ENCODE measurements around the gene SLC6A6.
"Not testable (repeated sequence)": the region's sequence is repeated elsewhere in the genome, so short reads cannot be mapped to it uniquely, and the experiment has no call there.

Gene SLC6A6

GRCh38 chr3:14510838-14511622 is 108.6 kb downstream of the SLC6A6 start:
- DNase-seq = no peak

GRCh38 chr3:14511623-14512280 is 109.3 kb downstream of the SLC6A6 start:
- DNase-seq = no peak

- DNase-seq = no peak
Observed at GRCh38 chr3:14512281-14512941, 110.0 kb downstream of the SLC6A6 start.

- no peak for DNase-seq
Observed at GRCh38 chr3:14512942-14513327, 110.5 kb downstream of the SLC6A6 start.

GRCh38 chr3:14513566-14514322 is 111.3 kb downstream of the SLC6A6 start:
- DNase-seq = no peak

GRCh38 chr3:14514323-14514720 is 111.9 kb downstream of the SLC6A6 start:
- no peak for DNase-seq

GRCh38 chr3:14515526-14515925 is 113.1 kb downstream of the SLC6A6 start:
- DNase-seq = not testable (repeated sequence)

GRCh38 chr3:14516738-14517345 is 114.4 kb downstream of the SLC6A6 start:
- DNase-seq = no peak

- DNase-seq = no peak
Observed at GRCh38 chr3:14517601-14518431, 115.4 kb downstream of the SLC6A6 start.

- no peak for DNase-seq
Observed at GRCh38 chr3:14518432-14518802, 116.0 kb downstream of the SLC6A6 start.

- no peak for DNase-seq
Observed at GRCh38 chr3:14518893-14519292, 116.5 kb downstream of the SLC6A6 start.

GRCh38 chr3:14519406-14519805 is 117.0 kb downstream of the SLC6A6 start:
- no peak for DNase-seq

- DNase-seq = no peak
Observed at GRCh38 chr3:14520149-14520548, 117.7 kb downstream of the SLC6A6 start.

GRCh38 chr3:14520967-14521366 is 118.6 kb downstream of the SLC6A6 start:
- DNase-seq = no peak

GRCh38 chr3:14521611-14522010 is 119.2 kb downstream of the SLC6A6 start:
- DNase-seq = no peak

- DNase-seq = no peak
Observed at GRCh38 chr3:14522129-14522691, 119.8 kb downstream of the SLC6A6 start.

- DNase-seq = no peak
Observed at GRCh38 chr3:14522768-14523167, 120.4 kb downstream of the SLC6A6 start.

- no peak for DNase-seq
Observed at GRCh38 chr3:14523792-14524191, 121.4 kb downstream of the SLC6A6 start.

- DNase-seq = no peak
Observed at GRCh38 chr3:14524311-14524711, 121.9 kb downstream of the SLC6A6 start.

GRCh38 chr3:14524920-14525660 is 122.7 kb downstream of the SLC6A6 start:
- no peak for DNase-seq
